ENCODE measurements around the gene HSD11B1.

GRCh38 chr1:209657140-209657879, 47.3 kb upstream of the HSD11B1 start:
- TF ChIP-seq CTCF (IDR thresholded peaks at IDR 0.05; ENCODE audit: low read depth, low read length, missing input control) (no peak), JUND (IDR thresholded peaks at IDR 0.05) (peak; percentile 48 to 72), TAF1 (conservative IDR thresholded peaks at IDR 0.05) (no peak), EGR1 (IDR thresholded peaks at IDR 0.05; ENCODE audit: low read depth in 2 of 2) (peak in 1 of 2 donors; percentile 53)

Data from liver (tissue), 3 donors.